HG02759 (cell line): ENCODE measurements around the gene CLEC1A.

Experiments used
- ATAC-seq: cut with Tn5 transposase; IDR thresholded peaks from one replicate; pipeline ENCODE4 v1.9.1; 2021; ENCODE audit warnings: mild to moderate bottlenecking, moderate library complexity; ENCODE audit not compliant: unreplicated experiment

Gene CLEC1A

DNA sequence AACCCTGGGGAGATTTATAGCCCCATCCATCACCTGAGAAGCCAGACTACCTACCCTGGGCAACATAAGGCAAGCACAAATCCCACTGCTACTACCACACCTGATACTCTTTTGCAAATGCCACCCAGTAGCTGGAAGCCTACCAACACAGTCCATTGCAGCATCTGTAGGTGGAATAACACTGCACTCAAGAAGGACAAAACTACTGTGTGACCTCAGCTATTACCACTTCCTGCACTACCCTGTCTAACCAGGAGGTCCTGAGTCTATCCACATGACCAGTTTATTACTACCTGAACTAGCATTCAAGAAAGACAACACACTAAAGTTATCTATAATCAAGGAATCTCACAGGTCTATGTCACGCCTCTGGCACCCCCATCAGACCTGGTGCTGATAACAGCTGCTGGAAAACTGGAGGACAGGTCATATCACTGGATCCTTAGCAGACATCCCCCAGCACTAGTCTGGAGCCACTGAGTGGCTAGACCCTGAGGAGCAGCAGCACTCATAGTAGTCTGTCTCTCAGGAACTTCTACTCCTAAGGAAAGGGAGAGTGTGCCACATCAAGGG is 2.9 kb upstream of the CLEC1A start:
- no peak for ATAC-seq

DNA sequence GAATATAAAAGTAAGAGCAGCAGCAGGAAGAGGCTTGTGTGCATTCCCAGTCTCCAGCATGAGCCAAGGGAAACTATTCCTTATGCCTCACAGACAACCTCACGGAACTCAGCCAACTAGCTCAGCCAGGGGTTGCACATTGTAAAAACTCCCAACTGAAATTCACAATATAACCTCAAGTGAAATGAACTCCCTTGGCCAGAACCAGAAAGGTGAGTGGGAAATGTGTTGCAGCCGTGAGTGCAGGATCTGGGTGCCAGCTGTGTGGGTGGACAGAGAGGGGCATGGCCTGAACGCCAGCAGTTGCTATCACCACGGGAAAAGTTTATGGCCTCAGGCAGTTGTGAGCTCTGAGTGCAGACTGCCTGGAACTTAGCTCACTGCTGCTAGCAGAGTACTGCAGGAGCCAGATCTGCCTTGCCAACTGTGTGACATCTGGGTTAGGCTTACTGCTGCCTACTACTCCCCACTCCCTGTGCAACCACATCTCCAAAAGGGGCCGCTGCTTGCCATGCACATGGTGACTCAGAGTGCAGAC is 2.3 kb upstream of the CLEC1A start:
- no peak for ATAC-seq

DNA sequence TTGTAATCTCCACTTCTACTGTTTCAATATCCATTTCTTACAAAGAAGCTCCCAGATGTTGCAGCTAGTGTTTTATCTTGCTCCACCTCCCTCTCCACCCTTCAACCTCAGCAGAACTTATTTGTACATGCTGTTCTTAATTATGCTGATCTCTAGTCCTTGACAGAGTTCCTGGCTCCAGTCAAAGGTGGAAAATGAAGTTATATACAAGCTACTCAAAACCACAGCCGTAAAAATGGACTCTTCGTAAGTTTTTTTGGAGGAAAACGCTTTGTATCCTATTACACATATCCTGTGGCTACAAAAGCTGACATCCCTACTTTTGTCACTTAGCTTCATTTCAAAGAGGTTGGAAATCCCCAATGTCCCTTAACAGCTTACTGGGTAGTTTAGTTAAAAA is 1.3 kb downstream of the CLEC1A start:
- ATAC-seq, result no peak

DNA sequence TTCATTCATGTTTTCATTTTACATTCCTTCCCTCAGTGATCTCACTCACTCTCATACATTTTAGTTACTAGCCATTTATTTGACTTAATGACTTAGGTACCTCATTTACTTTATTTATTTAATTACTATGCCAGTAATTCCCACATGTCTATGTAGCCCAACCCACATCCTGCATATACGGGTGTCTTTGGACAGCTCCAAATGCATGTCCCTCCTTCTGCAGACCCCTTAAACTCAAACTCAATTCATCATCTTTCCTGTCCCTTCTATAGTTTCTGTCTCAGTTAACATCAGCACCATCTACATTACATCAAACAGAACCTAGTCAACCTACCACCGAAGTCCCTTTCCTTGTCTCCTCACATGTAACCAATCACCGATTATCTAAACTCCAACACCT is 2.8 kb downstream of the CLEC1A start:
- ATAC-seq, result no peak

DNA sequence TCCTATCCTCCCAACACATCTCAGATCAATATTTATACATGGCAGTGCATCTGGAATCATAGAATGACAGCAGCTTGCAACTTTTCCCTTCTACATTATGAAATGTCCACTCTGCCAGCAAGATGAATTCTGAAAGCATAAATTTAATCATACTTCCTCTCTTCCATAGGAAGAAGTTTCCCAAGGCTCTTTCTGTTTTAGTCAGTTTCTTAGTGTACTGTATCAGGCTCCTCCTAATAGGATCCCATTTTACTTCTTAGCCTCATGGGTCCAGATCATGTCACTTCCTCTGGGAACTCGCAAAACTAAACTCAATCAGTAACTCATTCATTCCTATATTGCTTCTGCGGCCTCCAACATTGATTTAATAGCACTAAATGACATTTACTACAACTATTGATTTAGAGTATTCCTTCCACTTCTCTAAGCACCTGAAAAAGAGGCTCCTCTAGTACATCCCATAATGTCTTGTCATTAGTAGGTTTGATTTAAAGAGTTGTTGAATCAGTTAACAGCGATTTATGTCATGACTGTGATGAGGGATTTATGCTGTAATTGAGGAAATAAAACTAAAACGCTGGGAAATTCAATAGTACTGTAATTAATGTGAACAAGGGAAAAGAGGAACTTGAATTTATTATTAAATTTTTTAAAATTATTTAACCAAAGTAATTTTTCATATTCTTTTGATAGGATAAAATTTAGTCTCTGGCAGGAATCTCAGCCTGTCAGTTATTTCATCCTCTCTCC is 4.0 kb downstream of the CLEC1A start:
- no peak for ATAC-seq

DNA sequence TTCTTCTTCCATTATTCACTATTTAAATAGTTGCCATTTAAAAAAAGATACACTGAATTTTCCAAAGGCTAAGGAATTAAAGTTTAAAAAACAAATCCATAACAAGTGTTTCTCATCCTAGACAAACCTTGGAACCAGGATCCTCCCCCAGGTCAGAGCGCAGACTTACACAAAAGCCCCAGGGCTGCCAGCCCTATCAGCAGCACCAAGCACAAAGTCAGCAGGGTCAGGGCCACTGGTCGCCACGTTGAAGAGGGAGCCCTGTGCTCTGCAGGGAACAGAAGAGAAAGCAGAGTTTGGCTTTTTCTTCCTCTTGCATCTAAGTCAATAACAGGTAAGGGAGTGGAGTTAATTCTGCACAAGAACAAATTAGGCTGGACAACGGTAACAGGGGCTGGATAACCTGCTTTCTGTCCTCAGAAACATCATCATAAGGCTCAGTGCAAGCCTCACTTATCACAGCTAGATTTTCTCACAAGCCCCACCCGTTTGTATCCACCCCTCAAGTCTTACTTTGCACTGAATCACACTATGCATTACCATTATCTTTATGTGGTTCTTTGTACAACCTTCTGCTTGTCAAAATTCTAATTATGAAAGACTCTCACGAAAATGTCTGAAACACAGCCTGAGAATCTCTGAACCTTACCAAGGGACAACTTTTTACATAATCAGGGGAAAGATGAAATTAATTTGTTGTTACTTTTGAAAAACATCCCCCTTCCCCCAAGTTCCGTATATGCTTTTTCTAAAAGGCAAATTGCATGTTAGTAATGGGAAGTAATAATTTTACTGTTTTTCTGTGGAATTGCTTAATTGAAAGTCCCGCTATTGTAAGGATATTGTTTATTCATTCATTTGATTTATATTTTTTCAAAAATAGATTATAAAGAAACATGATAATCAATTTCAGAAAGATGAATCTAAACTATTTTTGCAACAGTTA is 9.6 kb downstream of the CLEC1A start:
- no peak for ATAC-seq

DNA sequence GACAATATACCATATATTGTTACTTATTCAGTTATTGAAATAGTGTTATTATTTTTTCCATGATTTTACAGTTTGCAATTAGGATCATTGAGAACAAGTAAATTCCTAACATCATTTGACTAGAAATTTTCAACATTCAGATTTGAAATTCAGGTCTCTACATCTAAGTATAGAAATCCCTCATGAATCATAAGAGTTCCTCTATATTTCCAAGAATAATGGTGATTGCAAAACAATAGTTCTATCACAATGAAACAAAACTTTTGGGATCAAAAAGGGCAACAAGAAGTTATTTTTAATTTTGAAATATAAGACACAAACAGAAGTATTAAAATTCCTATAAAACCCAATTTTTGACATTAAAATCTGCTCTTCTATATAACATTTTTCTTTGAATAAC is 10.8 kb downstream of the CLEC1A start:
- no peak for ATAC-seq

DNA sequence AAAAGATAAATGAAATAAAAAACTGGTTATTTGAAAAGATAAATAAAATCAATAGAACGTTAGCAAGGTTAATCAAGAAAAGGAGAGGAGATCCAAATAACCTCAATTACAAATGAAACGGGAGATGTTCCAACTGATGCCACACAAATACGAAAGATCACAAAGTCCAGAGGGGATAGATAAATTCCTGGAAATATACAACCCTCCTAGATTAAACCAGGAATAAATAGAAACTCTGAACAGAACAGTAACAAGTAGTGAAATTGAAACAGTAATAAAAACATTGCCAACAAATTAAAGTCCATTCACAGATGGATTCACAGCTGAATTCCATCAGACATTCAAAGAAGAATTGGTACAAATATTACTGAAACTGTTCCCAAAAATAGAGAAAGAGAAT is 12.4 kb downstream of the CLEC1A start:
- no peak for ATAC-seq

DNA sequence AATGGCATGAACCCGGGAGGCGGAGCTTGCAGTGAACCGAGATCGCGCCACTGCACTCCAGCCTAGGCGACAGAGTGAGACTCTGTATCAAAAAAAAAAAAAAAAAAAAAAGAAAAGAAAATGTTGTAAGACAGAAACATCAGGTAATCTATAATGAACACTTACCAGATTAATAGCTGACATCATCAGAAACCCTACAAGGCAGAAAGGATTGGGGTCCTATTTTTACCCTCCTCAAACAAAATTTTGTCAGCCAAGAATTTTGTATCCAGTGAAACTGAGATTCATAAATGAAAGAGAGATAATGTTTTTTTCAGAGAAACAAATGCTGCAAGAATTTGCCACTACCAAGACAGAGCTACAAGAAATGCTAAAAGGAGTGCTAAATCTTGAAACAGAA is 14.1 kb downstream of the CLEC1A start:
- ATAC-seq, result no peak

DNA sequence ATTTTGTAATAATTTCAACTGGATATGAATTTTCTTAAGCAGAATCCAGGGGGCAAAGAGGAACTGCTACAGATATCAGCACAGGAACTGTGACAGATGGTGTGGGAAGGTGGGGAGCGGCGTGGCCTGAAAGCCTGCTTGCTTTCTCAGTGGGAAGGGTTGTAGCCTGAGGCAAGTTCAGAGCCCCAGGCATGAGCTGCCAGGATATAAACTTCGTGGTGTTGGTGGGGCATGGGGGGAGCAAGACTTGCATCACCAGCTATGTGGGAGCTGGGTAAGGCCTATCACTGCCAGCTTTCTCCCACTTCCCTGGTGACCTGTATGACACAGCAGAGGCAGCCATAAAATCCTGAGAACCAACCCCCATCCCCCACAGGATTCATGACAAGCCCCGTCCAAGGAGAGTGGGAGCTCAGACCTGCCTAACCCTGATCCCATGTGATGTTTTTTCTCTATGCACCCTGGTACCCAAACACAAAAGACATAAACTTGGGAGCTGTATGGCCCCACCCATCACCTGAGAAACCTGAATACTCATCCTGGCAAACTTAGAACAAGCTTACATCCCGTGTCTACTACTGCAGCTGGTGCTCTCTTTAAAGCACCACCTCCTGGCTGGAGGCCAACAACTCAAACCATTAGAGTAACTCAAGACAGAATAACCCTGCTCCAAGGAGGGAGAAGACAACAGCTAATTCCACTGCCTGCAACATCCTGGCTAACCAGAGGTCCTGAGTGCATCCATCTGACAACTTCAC is 16.5 kb downstream of the CLEC1A start:
- ATAC-seq, result no peak

DNA sequence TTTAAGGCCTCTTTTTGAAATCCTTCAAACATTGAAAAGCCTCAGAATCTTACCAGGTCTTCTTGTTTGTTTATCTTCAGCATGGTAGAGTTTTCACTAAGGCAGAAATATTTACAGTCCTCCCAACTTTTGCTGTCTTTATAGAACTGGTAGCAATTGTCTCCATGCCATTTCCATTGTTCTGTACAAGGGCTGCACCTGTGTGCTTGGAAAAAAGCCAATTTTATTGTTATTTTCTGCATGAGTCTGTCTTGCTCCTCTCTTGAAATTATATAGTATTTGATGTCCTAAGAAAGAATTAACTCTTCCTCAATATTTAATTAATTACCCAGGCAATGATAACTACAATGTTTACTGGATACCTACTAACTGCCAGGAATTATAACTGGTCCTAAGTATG is 23.3 kb downstream of the CLEC1A start:
- no peak for ATAC-seq

DNA sequence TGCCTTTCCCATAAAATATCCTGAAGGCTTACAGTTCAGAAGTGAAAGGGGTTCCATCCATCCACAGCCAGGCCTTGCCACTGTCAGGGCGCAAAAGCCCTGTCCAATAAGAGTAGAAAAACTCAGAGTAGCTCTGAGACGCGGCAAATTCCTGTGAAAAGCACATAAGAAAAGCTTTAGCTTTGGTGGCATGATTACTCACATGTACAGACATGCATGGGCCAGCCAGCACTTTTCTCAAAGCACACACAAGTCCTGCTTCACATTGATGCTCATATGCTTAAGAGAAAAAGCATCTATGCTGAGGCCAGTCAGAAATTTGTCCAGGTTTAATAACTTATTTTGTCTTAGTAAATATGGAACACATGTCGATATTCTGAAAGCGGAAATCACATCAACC is 25.5 kb downstream of the CLEC1A start:
- ATAC-seq, result no peak

DNA sequence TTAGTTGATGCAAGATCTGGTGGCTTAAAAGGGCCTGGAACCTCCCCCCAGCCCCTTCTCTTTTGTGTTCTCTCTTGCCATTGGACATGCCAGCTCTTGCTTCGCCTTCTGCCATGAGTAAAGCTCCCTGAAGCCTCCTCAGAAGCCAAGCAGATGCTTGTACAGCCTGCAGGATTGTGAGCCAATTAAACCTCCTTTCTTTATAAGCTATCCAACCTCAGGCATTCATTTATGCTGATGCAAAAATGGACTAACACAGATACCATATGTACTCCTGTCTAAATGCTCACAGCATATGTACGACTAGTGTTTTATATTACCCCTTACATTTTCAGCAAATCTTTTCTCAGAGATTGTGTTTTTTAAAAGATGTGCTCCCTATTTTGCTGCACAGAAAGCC is 26.7 kb downstream of the CLEC1A start:
- ATAC-seq, result no peak

DNA sequence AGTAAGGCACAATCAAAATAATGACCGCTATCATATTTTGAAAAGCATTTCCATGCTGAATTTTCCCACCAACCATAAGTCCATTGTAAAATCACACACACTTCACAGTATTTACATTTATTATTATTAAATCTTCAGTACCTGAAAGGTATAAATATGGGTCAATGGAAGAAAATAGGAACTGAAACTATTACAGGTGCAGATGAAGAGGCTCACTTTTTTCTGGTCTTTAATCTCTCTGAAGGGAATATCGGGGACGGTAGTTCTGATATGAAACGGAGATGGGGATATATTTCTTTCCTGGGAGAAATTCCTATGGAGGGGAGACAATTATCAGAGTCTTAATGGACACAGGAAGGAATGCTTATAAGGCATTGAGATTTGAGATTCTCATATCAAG is 28.4 kb downstream of the CLEC1A start:
- ATAC-seq, result no peak

DNA sequence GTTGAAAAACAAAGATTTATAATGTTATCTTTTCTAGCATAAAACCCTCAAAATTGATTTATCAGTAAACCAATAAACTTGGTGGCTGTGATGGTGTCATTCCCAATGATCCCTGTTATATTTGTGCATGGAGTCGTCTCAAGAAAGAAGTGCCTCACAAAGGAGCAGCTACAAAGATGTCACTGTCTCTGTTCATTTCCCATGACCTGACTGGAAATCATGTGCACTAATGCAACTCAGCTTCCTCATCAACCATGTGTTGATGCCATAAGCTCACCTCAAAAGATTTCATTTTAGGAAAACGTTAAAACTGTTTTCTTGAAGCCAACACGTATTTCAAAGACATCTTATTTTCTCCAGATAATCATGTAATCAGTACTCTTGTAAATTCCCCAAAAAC is 28.8 kb downstream of the CLEC1A start:
- ATAC-seq, result no peak

DNA sequence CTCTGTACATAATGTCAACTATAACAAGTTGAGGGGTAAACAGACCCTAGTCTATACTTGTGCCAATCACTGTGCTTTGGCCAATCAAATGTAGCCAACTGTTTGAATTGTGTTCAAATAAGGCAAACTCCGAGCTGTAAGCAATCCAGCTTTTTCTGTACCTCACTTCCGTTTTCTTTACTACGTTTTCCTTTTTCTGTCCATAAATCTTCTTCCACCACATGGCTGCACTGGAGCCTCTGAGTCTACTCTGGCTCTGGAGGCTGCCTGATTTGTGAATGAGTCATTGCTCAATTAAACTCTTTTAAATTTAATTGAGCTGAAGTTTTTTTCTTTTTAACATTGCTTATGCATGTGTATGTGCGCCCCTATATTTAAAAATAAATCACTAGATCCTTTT is 29.7 kb downstream of the CLEC1A start:
- ATAC-seq, result no peak

DNA sequence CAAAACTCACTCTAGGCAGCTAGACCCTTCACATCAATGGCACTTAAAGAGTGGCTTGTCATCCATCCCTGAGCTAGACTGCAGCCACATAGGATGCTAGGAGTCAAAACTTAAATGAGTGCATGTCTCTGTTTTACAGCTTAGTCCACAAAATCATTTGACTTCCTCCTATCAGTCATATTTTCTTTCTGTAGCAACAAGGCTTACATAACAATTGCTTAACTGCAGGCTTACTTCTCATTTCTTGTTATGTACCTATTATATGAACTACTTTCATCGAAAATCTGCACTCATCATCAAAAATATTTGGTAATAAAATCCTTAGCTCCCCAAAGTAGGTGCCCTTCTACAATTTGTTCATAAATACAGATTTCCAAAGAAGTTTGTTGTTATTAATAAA is 30.1 kb downstream of the CLEC1A start:
- ATAC-seq, result no peak

DNA sequence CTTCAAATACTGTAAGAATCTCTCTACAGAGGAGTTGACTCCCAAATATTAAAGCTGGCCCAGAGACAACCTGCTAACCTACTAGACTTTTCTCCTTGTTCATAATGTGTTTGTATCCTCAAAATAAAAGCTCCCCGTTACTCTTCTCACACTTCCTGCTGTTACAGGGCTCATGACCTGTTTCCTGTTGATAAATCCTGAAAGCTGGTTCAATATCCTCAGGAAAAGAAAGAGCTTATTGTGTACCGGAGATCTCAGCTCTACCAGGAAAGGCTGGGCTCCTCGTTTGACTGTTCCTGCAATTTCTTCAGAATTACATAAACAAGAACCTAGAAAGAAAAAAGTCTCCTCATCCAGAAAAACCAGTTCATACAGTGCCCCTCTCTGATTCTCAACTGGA is 30.8 kb downstream of the CLEC1A start:
- no peak for ATAC-seq

DNA sequence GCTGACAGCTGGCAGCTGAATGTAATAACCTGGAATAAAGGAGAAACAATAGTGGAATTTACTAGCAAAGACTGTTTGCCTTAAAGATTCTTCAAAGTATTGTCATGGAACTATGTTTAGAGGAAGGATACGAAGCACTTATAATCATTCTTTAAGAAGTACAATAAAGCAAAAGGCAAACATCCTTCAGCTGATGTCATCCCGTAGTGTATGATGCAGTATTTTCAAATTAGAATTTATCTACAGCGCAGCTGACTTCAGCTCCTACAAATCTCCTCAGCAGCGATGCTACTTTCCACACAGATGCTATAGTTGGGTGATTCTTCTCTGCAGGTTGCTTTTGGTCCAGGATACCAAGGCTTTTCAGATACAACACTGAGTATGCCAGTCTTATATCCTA is 31.5 kb downstream of the CLEC1A start:
- no peak for ATAC-seq

DNA sequence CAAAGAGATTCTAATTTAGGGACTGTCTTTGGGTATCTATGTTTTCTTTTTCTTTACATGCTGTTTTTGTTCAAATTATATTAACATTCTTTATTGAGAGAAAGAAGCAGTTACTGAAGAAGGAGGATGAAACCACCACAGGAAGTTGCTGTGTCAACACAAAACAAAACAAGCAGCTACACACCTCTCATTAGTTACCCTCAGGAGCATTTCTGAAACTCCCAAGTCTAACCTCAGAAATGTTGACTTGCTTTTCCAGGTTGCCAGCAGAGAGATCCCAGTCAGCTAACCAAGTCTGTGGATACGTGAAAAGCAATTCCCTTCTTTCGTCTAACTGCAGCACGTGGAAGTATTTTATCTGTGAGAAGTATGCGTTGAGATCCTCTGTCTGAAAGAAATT is 33.5 kb downstream of the CLEC1A start:
- no peak for ATAC-seq

DNA sequence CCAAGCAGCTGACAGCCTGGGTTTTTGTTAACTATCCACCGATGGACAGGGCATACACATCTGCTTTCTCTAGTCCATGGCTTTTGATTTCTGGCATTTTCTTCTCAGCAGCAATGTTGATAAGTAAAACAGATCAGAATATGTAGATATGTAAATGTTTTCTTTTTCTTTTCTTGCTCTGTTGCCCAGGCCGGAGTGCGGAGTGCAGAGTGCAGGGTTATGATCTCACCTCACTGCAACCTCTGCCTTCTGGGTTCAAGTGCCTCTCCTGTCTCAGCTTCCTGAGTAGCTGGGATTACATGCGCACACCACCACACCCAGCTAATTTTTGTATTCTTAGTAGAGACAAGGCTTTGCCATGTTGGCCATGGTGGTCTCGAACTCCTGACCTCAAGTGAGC is 40.4 kb downstream of the CLEC1A start:
- no peak for ATAC-seq
